Left ventricle myocardium inferior (tissue), 1 donor: ENCODE data around the gene SBNO2. TPM values are rescaled to one million over a fixed set of nuclear protein-coding genes. Genes with fewer than 3 reads are reported as not detected.
"Not testable (repeated sequence)": the region's sequence is repeated elsewhere in the genome, so short reads cannot be mapped to it uniquely, and the experiment has no call there.

Experiments
- DNase-seq: peaks from one replicate; pipeline ENCODE4 v3.0.0-alpha.2; 2020
- H3K27ac ChIP-seq: fragments of 200-600 bp; replicated peaks from 2 replicates; pipeline ENCODE4 v1.8.0; 2021
- H3K27me3 ChIP-seq: fragments of 200-600 bp; 2 replicates; pipeline ENCODE4 v1.8.0; 2021; ENCODE audit warnings: low read depth
- H3K36me3 ChIP-seq: fragments of 200-600 bp; 2 replicates; pipeline ENCODE4 v1.8.0; 2021
- H3K4me1 ChIP-seq: fragments of 200-600 bp; 2 replicates; pipeline ENCODE4 v1.8.0; 2021
- H3K4me3 ChIP-seq: fragments of 200-600 bp; 2 replicates; pipeline ENCODE4 v1.8.0; 2021; ENCODE audit warnings: mild to moderate bottlenecking, moderate library complexity
- H3K9me3 ChIP-seq: fragments of 200-600 bp; replicated peaks from 2 replicates; pipeline ENCODE4 v1.8.0; 2021
- CTCF ChIP-seq: fragments of 200-600 bp; IDR thresholded peaks from 2 replicates; pipeline ENCODE4 v1.8.0; 2021; ENCODE audit warnings: antibody characterized with exemption, mild to moderate bottlenecking, borderline replicate concordance
- intact Hi-C: fragments of 100-400 bp; cut with micrococcal nuclease; formaldehyde crosslinking; loops from one replicate; pipeline ENCODE4 v1.11.0; 2022
- total RNA-seq: library from RNA; stranded (reverse); fragmentation: NEBNext Ultra II Directional; extraction: Animal tissue kit (Norgen Biotek cat#: 25700); gene quantifications from one replicate; pipeline ENCODE4 v1.2.1, GENCODE V29; 2021
- donor health status: DM: no; HTN: yes; CAD: no; lungs with severe emphysema.

Gene SBNO2
- total RNA-seq, 1 donor from 2014 or later = 16.9 TPM

- H3K9me3 ChIP-seq = no peaks in the 10 kb centered on the region
- peak overlapping the region; percentile 93 for H3K27ac ChIP-seq
- H3K36me3 ChIP-seq = peaks cover 15% of the 10 kb centered on the region
- TF ChIP-seq CTCF = peak; percentile 36
- peak; percentile 86 for DNase-seq
- peak overlapping the region; percentile 79 for H3K4me3 ChIP-seq
- H3K4me1 ChIP-seq = peaks cover 63% of the 10 kb centered on the region
- intact Hi-C loops = no loop called here
- H3K27me3 ChIP-seq = no peaks in the 10 kb centered on the region
These were observed 42.1 kb downstream of the SBNO2 start for GRCh38 chr19:1131718-1132551.

DNA sequence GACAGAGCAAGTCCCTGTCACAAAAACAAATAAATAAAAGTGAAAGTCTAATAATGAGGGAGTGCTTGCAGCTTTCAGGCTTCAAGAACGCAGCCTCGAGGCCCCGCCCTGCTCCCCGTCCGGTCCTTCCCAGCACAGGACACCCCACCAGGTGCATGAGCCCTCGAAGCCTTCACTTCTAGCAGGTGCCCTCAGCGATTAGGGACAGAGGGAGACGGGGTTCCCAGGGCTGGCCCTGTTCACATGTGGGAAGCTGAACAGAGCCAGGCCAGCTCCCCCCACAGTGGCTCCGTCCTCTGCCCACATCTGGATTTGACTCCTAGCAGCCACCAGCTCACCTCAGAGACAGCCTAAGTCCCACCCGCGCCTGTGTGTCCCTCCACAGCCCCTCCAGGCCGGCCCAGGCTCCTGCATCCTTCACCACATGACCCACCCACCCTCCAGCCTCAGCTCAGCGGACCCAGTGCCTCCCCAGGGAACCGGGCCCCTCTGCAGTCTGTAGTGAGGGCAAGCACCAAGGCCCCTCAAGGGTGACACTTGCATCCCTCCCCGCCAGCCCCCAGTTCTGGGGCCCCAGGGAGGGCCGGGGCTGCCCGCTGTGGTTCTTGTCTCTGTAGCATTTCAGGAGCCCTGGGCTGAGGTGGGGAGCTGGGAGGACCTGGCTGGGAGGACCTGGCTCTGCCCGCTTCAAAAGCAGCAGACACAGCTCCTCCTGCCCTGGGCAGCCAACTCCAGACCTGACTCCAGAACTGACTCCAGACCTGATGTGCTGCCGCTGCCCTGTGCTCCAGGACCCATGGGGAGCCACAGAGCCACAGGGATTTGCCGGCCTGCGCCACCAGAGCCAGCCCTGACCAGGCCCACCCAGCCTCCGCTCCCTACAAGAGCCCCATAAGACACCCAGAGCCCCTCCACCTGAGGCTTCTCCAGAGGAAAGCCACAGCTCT is 43.0 kb downstream of the SBNO2 start:
- Histone ChIP-seq H3K4me3 (peak overlapping the region; percentile 79), H3K4me1 (peaks cover 55% of the 10 kb centered on the region), H3K27me3 (no peaks in the 10 kb centered on the region), H3K9me3 (no peaks in the 10 kb centered on the region), H3K27ac (peak overlapping the region; percentile 93), H3K36me3 (peaks cover 24% of the 10 kb centered on the region)
- TF ChIP-seq CTCF = no peak
- no peak for DNase-seq
- intact Hi-C loops = no loop called here

DNA sequence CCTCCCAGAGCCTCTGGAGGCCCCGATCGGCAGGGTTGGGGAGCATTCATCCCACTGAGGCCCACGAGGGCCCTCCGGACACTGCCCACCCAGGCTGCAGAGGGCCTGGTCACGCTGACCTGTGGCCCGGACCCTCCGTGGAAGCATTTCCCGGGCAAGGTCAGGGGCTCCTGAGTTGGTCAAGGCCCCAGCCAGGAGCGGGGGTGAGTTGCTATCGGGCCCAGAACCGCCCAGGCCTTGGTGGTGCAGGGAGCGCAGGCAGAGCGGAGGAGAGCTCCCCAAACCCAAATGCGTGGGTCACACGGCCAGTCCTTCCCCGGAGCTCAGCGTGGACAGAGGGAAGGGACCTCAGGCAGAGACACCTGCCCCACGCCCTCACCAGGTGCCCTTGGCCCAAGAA is 44.5 kb downstream of the SBNO2 start:
- no peak overlapping the region for H3K27ac ChIP-seq
- peaks cover 35% of the 10 kb centered on the region for H3K36me3 ChIP-seq
- TF ChIP-seq CTCF = no peak
- H3K27me3 ChIP-seq = no peaks in the 10 kb centered on the region
- intact Hi-C loops = loop anchor here (10.0 kb wide), 1 partner anchor 55 kb away; no protein-coding TSS in a partner anchor
- DNase-seq = no peak
- no peak overlapping the region for H3K4me3 ChIP-seq
- H3K9me3 ChIP-seq = no peaks in the 10 kb centered on the region
- H3K4me1 ChIP-seq = peaks cover 45% of the 10 kb centered on the region

DNA sequence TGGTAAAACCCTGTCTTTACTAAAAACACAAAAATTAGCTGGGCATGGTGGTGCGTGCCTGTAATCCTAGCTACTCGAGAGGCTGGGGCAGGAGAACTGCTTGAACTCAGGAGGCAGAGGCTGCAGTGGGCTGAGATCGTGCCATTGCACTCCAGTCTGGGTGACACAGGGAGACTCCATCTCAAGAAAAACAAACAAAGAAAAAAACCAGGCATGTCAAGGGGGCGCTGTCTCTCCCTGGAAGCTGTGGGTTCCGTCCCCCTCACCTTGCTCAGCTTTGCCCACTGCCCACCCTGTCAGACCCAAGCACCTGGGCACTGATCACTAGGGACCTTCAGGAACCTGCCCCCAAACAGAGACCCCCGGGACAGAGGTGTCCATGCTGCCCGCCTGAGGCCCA is 45.0 kb downstream of the SBNO2 start:
- not testable (repeated sequence) for H3K27ac ChIP-seq, H3K9me3 ChIP-seq, H3K27me3 ChIP-seq, DNase-seq, H3K4me3 ChIP-seq
- peaks cover 39% of the 10 kb centered on the region for H3K36me3 ChIP-seq
- intact Hi-C loops = loop anchor here (10.0 kb wide), 1 partner anchor 56 kb away; no protein-coding TSS in a partner anchor
- peaks cover 45% of the 10 kb centered on the region for H3K4me1 ChIP-seq

DNA sequence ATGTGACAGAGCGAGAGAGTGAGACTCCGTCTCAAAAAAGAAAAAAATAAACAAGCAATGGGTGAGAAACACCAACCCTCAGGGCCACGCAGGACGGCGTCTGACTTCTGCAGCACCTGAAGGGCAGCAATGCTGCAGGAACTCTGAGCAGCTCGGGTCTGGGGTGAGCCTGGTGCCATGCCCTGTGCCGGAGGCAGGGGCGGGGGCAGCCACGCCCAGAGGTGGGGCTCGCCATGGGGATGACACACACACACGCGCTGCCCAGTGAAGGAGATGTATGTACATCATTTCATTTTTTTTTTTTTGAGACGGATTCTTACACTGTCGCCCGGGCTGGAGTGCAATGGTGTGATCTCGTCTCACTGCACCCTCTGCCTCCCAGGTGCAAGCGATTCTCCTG is 46.0 kb downstream of the SBNO2 start:
- no peak for DNase-seq
- H3K27ac ChIP-seq = no peak overlapping the region
- peaks cover 38% of the 10 kb centered on the region for H3K4me1 ChIP-seq
- TF ChIP-seq CTCF = no peak
- H3K9me3 ChIP-seq = no peaks in the 10 kb centered on the region
- H3K27me3 ChIP-seq = no peaks in the 10 kb centered on the region
- no peak overlapping the region for H3K4me3 ChIP-seq
- intact Hi-C loops = loop anchor here (10.0 kb wide), 1 partner anchor 57 kb away; no protein-coding TSS in a partner anchor
- H3K36me3 ChIP-seq = peaks cover 49% of the 10 kb centered on the region
